ENCODE measurements around the gene LRRC9. TPM values are rescaled to one million over a fixed set of nuclear protein-coding genes. Genes with fewer than 3 reads are reported as not detected.
"Not testable (repeated sequence)": the region's sequence is repeated elsewhere in the genome, so short reads cannot be mapped to it uniquely, and the experiment has no call there.

Gene LRRC9
- total RNA-seq, 6 experiments from 2014 or later, result not detected

DNA sequence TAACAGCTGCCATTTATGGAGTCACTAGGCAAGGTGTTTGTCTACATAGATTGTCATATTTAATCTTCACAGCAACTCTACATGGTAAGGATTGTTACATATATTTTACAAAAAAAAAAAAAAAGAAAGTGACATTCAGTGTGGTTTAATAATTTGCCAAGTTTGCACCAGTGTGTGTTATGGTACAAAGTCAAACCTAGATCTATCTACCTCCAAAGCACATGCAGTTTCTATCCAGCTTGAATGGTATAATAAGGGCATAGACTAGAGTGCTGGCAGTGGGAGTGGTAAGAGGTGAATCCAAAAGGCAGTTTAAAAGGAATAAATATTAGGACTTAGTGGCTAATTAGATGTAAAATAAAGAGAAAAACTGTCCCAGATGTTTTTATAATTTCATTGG, 105.6 kb downstream of the LRRC9 start:
- no peak overlapping the region for H3K4me3 Mint-ChIP-seq
- H3K4me1 Mint-ChIP-seq (ENCODE audit: low read depth), result no peaks in the 10 kb centered on the region

DNA sequence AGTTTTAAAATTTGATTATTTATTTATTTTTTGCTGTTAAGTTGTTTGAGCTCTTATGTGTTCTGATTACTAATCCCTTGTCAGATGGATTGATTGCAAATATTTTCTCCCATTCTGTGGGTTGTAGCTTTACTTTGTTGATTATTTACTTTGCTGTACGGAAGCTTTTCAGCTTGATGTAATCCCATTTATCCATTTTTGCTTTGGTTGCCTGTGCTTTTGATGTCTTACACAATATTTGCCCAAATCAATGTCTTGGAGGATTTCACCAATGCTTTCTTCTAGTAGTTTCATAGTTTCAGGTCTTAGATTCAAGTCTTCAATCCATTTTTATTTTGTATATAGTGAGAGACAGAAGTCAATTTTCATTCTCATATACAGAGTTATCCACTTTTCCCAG, 115.2 kb downstream of the LRRC9 start:
- DNase-seq, result no peak
- Mint-ChIP-seq H3K36me3 (ENCODE audit: low read depth) (no peaks in the 10 kb centered on the region), H3K27ac (no peak overlapping the region), H3K4me1 (ENCODE audit: low read depth) (no peaks in the 10 kb centered on the region), H3K4me3 (no peak overlapping the region), H3K9me3 (no peaks in the 10 kb centered on the region; the same call in 1 of the 2 replicates), H3K27me3 (ENCODE audit: insufficient read depth) (no peaks in the 10 kb centered on the region)
- TF ChIP-seq, protein P1, sequence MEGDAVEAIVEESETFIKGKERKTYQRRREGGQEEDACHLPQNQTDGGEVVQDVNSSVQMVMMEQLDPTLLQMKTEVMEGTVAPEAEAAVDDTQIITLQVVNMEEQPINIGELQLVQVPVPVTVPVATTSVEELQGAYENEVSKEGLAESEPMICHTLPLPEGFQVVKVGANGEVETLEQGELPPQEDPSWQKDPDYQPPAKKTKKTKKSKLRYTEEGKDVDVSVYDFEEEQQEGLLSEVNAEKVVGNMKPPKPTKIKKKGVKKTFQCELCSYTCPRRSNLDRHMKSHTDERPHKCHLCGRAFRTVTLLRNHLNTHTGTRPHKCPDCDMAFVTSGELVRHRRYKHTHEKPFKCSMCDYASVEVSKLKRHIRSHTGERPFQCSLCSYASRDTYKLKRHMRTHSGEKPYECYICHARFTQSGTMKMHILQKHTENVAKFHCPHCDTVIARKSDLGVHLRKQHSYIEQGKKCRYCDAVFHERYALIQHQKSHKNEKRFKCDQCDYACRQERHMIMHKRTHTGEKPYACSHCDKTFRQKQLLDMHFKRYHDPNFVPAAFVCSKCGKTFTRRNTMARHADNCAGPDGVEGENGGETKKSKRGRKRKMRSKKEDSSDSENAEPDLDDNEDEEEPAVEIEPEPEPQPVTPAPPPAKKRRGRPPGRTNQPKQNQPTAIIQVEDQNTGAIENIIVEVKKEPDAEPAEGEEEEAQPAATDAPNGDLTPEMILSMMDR (IDR thresholded peaks at IDR 0.05), result no peak

More for the DNA sequence above, 105.6 kb downstream of the LRRC9 start:
- no peaks in the 10 kb centered on the region for H3K36me3 Mint-ChIP-seq (ENCODE audit: low read depth)
- no peak for DNase-seq
- no peak overlapping the region for H3K27ac Mint-ChIP-seq
- no peaks in the 10 kb centered on the region for H3K27me3 Mint-ChIP-seq (ENCODE audit: insufficient read depth)
- TF ChIP-seq, protein P1 (IDR thresholded peaks at IDR 0.05), result no peak
- no peaks in the 10 kb centered on the region for H3K9me3 Mint-ChIP-seq

DNA sequence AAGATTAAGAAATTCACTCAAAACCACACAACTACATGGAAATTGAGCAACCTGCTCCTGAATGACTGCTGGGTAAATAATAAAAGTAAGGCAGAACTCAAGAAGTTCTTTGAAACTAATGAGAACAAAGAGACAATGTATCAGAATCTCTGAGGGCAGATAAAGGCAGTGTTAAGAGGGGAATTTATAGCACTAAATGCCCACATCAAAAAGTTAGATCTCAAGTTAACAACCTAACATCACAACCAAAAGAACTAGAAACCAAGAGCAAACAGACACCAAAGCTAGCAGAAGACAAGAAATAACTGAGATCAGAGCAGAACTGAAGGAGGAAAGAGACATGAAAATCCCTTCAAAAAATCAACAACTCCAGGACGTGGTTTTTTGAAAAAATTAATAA, 128.0 kb downstream of the LRRC9 start:
- H3K27me3 Mint-ChIP-seq (ENCODE audit: insufficient read depth); DNase-seq; H3K4me1 Mint-ChIP-seq (ENCODE audit: low read depth); H3K4me3 Mint-ChIP-seq; H3K27ac Mint-ChIP-seq; H3K9me3 Mint-ChIP-seq; H3K36me3 Mint-ChIP-seq (ENCODE audit: low read depth): not testable (repeated sequence)

DNA sequence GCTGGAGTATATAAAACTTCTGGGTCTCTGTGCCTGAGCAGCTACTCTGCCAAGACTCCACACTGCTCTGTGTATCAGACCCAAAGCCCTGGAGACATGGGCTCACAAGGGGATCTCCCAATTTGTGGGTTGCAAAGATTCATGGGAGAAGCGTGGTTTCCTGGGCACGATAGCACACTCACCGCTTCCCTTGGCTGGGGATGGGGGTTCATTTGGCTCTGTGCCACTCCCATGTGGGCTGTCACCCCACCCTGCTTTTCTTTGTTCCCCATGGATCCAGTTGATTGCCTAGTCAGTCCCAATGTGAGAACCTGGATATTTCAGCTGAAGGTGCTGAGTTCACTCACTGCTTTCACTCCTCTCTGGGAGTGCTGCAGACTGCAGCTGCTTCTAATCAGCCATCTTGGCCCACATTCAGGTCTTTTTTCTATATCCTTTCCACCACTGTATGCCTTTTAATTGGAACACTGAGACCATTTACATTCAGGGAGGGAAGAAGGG, 131.8 kb downstream of the LRRC9 start:
- no peaks in the 10 kb centered on the region for H3K4me1 Mint-ChIP-seq (ENCODE audit: low read depth)
- H3K36me3 Mint-ChIP-seq (ENCODE audit: low read depth), result no peaks in the 10 kb centered on the region
- no peak overlapping the region for H3K27ac Mint-ChIP-seq
- 0 out of 2 replicates have a peak, but pooled peaks cover 3% of the 10 kb centered on the region for H3K27me3 Mint-ChIP-seq (ENCODE audit: insufficient read depth)
- no peak overlapping the region for H3K4me3 Mint-ChIP-seq
- TF ChIP-seq, protein P1 (IDR thresholded peaks at IDR 0.05), result no peak
- DNase-seq, result no peak
- no peaks in the 10 kb centered on the region for H3K9me3 Mint-ChIP-seq

DNA sequence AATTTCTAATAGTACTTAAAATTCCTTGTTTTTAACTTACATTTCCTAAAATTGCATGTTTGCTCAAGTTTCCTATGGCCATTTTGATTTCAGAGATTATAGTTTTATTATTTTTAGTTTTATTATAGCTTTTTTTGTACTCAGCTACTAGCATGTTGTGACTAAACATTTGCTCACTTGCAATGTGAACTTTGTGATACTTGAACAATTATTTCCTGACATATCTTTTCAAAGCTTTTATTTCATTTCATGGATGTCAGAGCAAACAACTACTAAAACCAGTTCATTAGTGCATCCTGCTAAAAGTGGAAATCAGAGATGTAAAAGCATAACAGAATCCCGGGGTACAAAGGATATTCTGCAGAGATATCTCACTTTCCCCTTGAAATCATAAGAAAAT, 138.1 kb downstream of the LRRC9 start:
- no peak for DNase-seq
- no peaks in the 10 kb centered on the region for H3K9me3 Mint-ChIP-seq
- peaks cover 5% of the 10 kb centered on the region; the same call in 1 of the 2 replicates for H3K27me3 Mint-ChIP-seq (ENCODE audit: insufficient read depth)
- no peak overlapping the region for H3K4me3 Mint-ChIP-seq
- no peak overlapping the region for H3K27ac Mint-ChIP-seq
- peaks cover 11% of the 10 kb centered on the region for H3K4me1 Mint-ChIP-seq (ENCODE audit: low read depth)
- TF ChIP-seq, protein P1 (IDR thresholded peaks at IDR 0.05), result no peak
- H3K36me3 Mint-ChIP-seq (ENCODE audit: low read depth), result no peaks in the 10 kb centered on the region

DNA sequence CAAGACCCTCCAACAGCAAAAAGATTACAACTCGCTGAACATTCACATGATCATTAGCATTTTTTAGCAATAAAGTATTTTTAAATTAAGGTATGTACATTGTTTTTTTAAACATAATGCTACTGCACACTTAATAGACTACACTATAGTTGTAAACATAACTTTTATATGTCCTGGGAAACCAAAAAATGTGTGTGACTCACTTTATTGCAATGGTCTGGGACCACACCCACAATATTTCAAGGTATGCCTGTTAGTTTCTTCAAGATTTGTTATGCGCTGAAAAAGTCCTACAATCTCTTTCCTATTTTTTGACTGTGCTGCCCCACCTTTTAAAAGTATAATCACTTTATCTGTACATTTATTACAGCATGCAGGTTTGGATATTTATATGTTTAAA, 141.4 kb downstream of the LRRC9 start:
- H3K4me3 Mint-ChIP-seq, result no peak overlapping the region
- TF ChIP-seq, protein P1 (IDR thresholded peaks at IDR 0.05), result no peak
- DNase-seq, result no peak
- H3K36me3 Mint-ChIP-seq (ENCODE audit: low read depth), result no peaks in the 10 kb centered on the region
- H3K9me3 Mint-ChIP-seq, result no peaks in the 10 kb centered on the region
- H3K27ac Mint-ChIP-seq, result no peak overlapping the region; the same call in 1 of the 2 replicates
- peaks cover 2% of the 10 kb centered on the region; the same call in 1 of the 2 replicates for H3K27me3 Mint-ChIP-seq (ENCODE audit: insufficient read depth)
- H3K4me1 Mint-ChIP-seq (ENCODE audit: low read depth), result peaks cover 11% of the 10 kb centered on the region

All from HFFc6 (cell line).